Lung (tissue), 12 donors: ENCODE measurements around the gene MAMDC4. TPM values are rescaled to one million over a fixed set of nuclear protein-coding genes. Genes with fewer than 3 reads are reported as not detected.
"Not testable (repeated sequence)": the region's sequence is repeated elsewhere in the genome, so short reads cannot be mapped to it uniquely, and the experiment has no call there.

Source experiments
- ATAC-seq: fragments of 200-7000 bp; cut with Tn5 transposase; one replicate; pipeline ENCODE4 v1.9.1; 2020; ENCODE audit warnings: moderate number of reproducible peaks; ENCODE audit not compliant: insufficient read depth, low FRiP score
- DNase-seq, 3 donors: peaks; one replicate each; pipeline ENCODE4 v3.0.0-alpha.2; 2013 to 2017
- H3K27ac ChIP-seq, 2 donors: one replicate each; pipeline ENCODE4 v1.5.1; 2013; ENCODE audit warnings: mild to moderate bottlenecking in 2 of 2, moderate library complexity in 2 of 2, control low read depth in 1 of 2, inconsistent platforms in 1 of 2, low read depth in 1 of 2, low read length in 1 of 2
- H3K27me3 ChIP-seq, 3 donors: one replicate each; pipeline ENCODE4 v1.5.1; 2013; ENCODE audit warnings: low read length in 2 of 3; ENCODE audit not compliant: control insufficient read depth in 3 of 3, insufficient read depth in 3 of 3
- H3K36me3 ChIP-seq, 4 donors: one replicate each; pipeline ENCODE4 v1.5.1; 2013; ENCODE audit warnings: low read length in 4 of 4, mild to moderate bottlenecking in 1 of 4, moderate library complexity in 1 of 4; ENCODE audit not compliant: control insufficient read depth in 4 of 4, insufficient read depth in 4 of 4
- H3K4me1 ChIP-seq, 5 donors: one replicate each; pipeline ENCODE4 v1.5.1; 2013; ENCODE audit warnings: low read length in 5 of 5, mild to moderate bottlenecking in 2 of 5, moderate library complexity in 1 of 5; ENCODE audit not compliant: control insufficient read depth in 5 of 5, insufficient read depth in 5 of 5
- H3K4me3 ChIP-seq: one replicate; pipeline ENCODE4 v1.5.1; 2013; ENCODE audit warnings: mild to moderate bottlenecking, control low read depth, moderate library complexity
- H3K9ac ChIP-seq, 2 donors: one replicate each; pipeline ENCODE4 v1.5.1; 2013; ENCODE audit warnings: low read length in 2 of 2, control low read depth in 1 of 2; ENCODE audit not compliant: insufficient read depth in 1 of 2
- H3K9me3 ChIP-seq, 4 donors: one replicate each; pipeline ENCODE4 v1.5.1; 2013; ENCODE audit warnings: low read length in 3 of 4, mild to moderate bottlenecking in 1 of 4, moderate library complexity in 1 of 4; ENCODE audit not compliant: control insufficient read depth in 4 of 4, insufficient read depth in 3 of 4
- WGBS, 2 donors: extraction: QIAGEN DNeasy Blood & Tissue Kit; methylation state at CpG; one replicate each; pipeline ENCODE4 v1.1.7; 2013; 5-methylcytosine and 5-hydroxymethylcytosine counted together
- polyA plus RNA-seq, 2 donors: library from polyadenylated mRNA; stranded (reverse); fragments of 200-250 nt; gene quantifications; one replicate each; pipeline ENCODE4 v1.2.1, GENCODE V29; 2013
- total RNA-seq, 2 donors: library from RNA; depleted of rRNA in 1 of 2; stranded (reverse); fragments of >200 nt in 1 of 2; gene quantifications; one replicate each; pipeline ENCODE4 v1.2.1, GENCODE V29; 2014 to 2021
- TF ChIP-seq, protein P1 (sequence below): IDR thresholded peaks from 2 replicates; pipeline ENCODE4 v1.5.1; 2012; ENCODE audit warnings: mild to moderate bottlenecking; ENCODE audit errors: control extremely low read depth, extremely low read depth
- donor health status: control.
- donor health status: control.
- donor health status: Bipolar disorder and iron deficiency.
- donor health status: healthy.
- donor health status: DM: yes; HTN: yes; CAD: no.

Gene MAMDC4
- total and polyA plus RNA-seq, 4 donors, result 5.6 to 13.2 (median 7.1) TPM

DNA sequence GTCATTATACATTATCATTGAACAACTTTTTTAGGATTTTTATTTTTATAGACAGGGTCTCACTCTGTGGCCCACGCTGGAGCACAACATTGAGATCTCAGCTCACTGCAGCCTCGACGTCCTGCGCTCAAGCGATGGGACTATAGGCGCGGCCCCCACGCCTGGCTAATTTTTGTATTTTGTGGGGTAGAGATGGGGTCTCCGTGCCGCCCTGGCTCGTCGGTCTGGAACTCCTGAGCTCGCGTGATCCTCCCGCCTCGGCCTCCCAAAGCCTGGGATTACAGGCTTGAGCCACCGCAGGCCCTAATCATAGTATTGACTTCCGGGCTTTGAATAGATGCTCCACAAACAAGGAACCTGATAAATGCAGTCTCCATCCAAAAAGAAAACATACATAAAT is 15.3 kb downstream of the MAMDC4 start:
- WGBS, 2 donors, result 99% methylated on average over 18 of the region's 18 CpGs
- Histone ChIP-seq H3K27ac (no peak overlapping the region), H3K9me3 (peaks cover 0 to 4% (median 0%) of the 10 kb centered on the region in 4 donors), H3K36me3 (peaks cover 6 to 17% (median 12%) of the 10 kb centered on the region in 4 donors), H3K4me1 (peaks cover 0 to 10% (median 4%) of the 10 kb centered on the region in 5 donors), H3K27me3 (no peaks in the 10 kb centered on the region), H3K9ac (no peak overlapping the region), H3K4me3 (no peak overlapping the region)
- no peak for ATAC-seq
- TF ChIP-seq, protein P1, sequence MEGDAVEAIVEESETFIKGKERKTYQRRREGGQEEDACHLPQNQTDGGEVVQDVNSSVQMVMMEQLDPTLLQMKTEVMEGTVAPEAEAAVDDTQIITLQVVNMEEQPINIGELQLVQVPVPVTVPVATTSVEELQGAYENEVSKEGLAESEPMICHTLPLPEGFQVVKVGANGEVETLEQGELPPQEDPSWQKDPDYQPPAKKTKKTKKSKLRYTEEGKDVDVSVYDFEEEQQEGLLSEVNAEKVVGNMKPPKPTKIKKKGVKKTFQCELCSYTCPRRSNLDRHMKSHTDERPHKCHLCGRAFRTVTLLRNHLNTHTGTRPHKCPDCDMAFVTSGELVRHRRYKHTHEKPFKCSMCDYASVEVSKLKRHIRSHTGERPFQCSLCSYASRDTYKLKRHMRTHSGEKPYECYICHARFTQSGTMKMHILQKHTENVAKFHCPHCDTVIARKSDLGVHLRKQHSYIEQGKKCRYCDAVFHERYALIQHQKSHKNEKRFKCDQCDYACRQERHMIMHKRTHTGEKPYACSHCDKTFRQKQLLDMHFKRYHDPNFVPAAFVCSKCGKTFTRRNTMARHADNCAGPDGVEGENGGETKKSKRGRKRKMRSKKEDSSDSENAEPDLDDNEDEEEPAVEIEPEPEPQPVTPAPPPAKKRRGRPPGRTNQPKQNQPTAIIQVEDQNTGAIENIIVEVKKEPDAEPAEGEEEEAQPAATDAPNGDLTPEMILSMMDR, result no peak
- DNase-seq, result no peak

DNA sequence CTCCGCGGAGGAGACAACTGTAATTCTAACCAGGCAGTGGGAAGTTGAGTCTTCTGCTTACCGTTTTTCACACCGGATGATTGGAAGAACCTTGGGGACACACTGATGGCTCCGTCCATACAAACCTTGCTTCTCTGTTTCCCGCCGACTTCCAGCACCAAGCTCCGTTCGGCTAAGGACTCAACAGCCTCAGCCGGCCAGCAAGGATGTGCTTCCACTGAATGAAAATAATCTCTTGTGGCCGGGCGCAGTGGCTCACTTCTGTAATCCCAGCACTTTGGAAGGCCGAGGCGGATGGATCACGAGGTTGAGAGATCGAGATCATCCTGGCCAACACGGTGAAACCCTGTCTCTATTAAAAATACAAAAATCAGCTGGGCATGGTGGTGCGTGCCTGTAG is 15.8 kb downstream of the MAMDC4 start:
- ATAC-seq (no peak), DNase-seq (no peak)
- no peak overlapping the region for H3K9ac ChIP-seq
- no peak overlapping the region for H3K27ac ChIP-seq
- H3K9me3 ChIP-seq, result peaks cover 0 to 4% (median 0%) of the 10 kb centered on the region in 4 donors
- WGBS, 2 donors, result 97 to 99% methylated on average over 18 of the region's 18 CpGs
- H3K4me1 ChIP-seq, result peaks cover 0 to 10% (median 4%) of the 10 kb centered on the region in 5 donors
- no peak overlapping the region for H3K4me3 ChIP-seq
- H3K27me3 ChIP-seq, result no peaks in the 10 kb centered on the region
- peaks cover 3 to 17% (median 8%) of the 10 kb centered on the region in 4 donors for H3K36me3 ChIP-seq
- TF ChIP-seq, protein P1, result no peak

DNA sequence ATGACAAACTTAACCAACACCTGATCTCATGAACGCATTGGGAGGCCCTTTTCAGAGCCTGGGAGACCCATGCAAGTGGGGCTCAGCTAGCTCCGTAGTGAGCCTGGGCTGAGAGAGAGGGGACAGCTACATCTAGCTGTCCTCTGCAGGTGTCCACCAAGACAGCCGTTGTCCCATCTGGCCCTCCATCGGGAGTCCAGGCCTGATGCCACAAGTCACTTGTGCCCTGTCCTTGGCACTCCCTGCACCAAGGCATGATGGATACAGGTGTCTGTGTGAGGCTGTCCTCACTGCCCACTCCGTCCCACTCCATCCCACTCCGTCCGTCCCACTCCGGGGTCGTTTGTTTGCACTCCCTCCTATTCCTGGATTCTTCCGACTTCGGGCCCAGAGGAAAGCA is 16.5 kb downstream of the MAMDC4 start:
- peaks cover 0 to 4% (median 0%) of the 10 kb centered on the region in 4 donors for H3K9me3 ChIP-seq
- DNase-seq (no peak), ATAC-seq (no peak)
- H3K9ac ChIP-seq, result no peak overlapping the region
- no peaks in the 10 kb centered on the region for H3K27me3 ChIP-seq
- H3K27ac ChIP-seq, result no peak overlapping the region
- WGBS, 2 donors, result 96 to 97% methylated on average over 11 of the region's 11 CpGs
- H3K4me1 ChIP-seq, result peaks cover 0 to 10% (median 4%) of the 10 kb centered on the region in 5 donors
- peaks cover 0 to 9% (median 2%) of the 10 kb centered on the region in 4 donors for H3K36me3 ChIP-seq
- H3K4me3 ChIP-seq, result no peak overlapping the region
- TF ChIP-seq, protein P1, result no peak

DNA sequence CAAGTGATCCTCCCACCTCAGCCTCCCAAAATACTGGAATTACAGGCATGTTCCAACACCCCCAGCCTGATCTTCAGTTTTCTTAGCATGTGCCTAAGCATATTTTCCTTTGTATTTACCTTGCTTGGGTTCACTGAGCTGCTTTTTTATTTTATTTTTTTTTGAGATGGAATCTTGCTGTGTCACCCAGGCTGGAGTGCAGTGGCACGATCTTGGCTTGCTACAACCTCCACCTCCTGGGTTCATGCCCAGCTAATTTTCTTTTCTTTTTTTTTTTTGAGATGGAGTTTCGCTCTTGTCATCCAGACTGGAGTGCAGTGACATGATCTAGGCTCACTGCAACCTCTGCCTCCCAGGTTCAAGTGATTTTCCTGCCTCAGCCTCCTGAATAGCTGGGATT is 17.5 kb downstream of the MAMDC4 start:
- not testable (repeated sequence) for H3K9ac ChIP-seq, H3K36me3 ChIP-seq, H3K4me3 ChIP-seq, ATAC-seq, H3K27ac ChIP-seq, H3K9me3 ChIP-seq, DNase-seq, H3K27me3 ChIP-seq
- peaks cover 0 to 10% (median 4%) of the 10 kb centered on the region in 5 donors for H3K4me1 ChIP-seq
- 82 to 91% methylated on average over 2 of the region's 2 CpGs for WGBS, 2 donors
